ENCODE results near the gene MPIG6B.

The MPIG6B gene

DNA sequence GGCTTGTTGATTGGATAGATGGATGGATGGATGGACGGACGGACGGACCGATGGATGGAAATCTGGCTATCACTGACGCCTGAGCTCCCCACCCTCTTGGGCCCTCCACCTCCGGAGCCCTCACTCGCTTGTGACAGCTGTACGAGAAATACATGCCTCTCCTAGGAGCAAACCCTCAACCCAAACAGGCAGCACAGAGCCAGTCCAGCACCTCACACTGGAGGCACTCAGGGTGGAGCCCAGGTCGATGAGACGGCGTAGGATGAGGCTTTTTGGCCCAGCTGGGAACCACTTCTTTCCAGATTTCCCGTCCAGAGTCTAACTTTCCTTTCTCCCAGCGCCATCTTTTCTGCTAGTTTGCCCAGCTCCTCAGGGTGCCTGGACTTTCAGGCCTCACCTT, 39.6 kb upstream of the MPIG6B start:
- no peaks in the 10 kb centered on the region for H3F3A ChIP-seq (ENCODE audit: insufficient read depth, low read length)

DNA sequence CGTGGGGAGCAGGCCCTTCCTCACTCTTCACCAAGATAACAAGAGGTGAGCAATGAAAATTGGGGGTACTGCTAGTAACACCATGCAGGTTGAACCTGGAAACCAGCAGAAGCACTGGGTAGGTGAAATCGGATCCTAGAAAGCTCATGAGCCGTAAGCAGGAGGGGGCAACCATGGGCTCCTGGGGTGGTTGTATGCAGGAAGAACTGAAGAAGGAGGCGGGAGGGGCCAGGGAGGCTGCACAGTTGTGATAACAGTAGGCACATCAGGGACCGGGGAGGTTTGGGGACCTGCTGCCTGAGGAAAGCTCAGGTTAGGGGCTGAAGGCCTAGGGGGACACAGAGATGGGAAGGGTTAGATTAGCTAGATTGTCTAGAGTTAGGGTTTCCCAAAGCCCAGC, 36.7 kb upstream of the MPIG6B start:
- no peaks in the 10 kb centered on the region for H3K79me2 ChIP-seq (ENCODE audit: insufficient read depth, low read length)
- no peak overlapping the region for H3K9ac ChIP-seq (ENCODE audit: low read length)
- no peaks in the 10 kb centered on the region for H4K20me1 ChIP-seq (ENCODE audit: insufficient read depth, low read length)
- no peaks in the 10 kb centered on the region for H3K9me2 ChIP-seq (ENCODE audit: low read depth, low read length)
- peaks cover 9% of the 10 kb centered on the region for H3K4me1 ChIP-seq (ENCODE audit: insufficient read depth, low read length, severe bottlenecking)
- no peaks in the 10 kb centered on the region for H3F3A ChIP-seq (ENCODE audit: insufficient read depth, low read length)
- no peak overlapping the region for H3K27ac ChIP-seq (ENCODE audit: low read depth, low read length, poor library complexity, severe bottlenecking)
- H3K4me3 ChIP-seq (ENCODE audit: low read depth, low read length, poor library complexity, severe bottlenecking): no peak overlapping the region
- TF ChIP-seq, protein P1, sequence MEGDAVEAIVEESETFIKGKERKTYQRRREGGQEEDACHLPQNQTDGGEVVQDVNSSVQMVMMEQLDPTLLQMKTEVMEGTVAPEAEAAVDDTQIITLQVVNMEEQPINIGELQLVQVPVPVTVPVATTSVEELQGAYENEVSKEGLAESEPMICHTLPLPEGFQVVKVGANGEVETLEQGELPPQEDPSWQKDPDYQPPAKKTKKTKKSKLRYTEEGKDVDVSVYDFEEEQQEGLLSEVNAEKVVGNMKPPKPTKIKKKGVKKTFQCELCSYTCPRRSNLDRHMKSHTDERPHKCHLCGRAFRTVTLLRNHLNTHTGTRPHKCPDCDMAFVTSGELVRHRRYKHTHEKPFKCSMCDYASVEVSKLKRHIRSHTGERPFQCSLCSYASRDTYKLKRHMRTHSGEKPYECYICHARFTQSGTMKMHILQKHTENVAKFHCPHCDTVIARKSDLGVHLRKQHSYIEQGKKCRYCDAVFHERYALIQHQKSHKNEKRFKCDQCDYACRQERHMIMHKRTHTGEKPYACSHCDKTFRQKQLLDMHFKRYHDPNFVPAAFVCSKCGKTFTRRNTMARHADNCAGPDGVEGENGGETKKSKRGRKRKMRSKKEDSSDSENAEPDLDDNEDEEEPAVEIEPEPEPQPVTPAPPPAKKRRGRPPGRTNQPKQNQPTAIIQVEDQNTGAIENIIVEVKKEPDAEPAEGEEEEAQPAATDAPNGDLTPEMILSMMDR (IDR thresholded peaks at IDR 0.05; ENCODE audit: low read length): no peak
- TF ChIP-seq EZH2 (IDR thresholded peaks at IDR 0.05; ENCODE audit: borderline replicate concordance, low read length): no peak
- H3K36me3 ChIP-seq (ENCODE audit: insufficient read depth, low read length): peaks cover 46% of the 10 kb centered on the region
- H3K9me3 ChIP-seq (ENCODE audit: low read length): no peaks in the 10 kb centered on the region
- no peak overlapping the region for H2AFZ ChIP-seq (ENCODE audit: low read length)
- H3K4me2 ChIP-seq (ENCODE audit: low read length): no peak overlapping the region
- H3K27me3 ChIP-seq (ENCODE audit: insufficient read depth, low read length): no peaks in the 10 kb centered on the region

More for the DNA sequence above, 39.6 kb upstream of the MPIG6B start:
- TF ChIP-seq, protein P1 (IDR thresholded peaks at IDR 0.05; ENCODE audit: low read length): no peak
- TF ChIP-seq EZH2 (IDR thresholded peaks at IDR 0.05; ENCODE audit: borderline replicate concordance, low read length): no peak
- no peak overlapping the region for H3K9ac ChIP-seq (ENCODE audit: low read length)
- H2AFZ ChIP-seq (ENCODE audit: low read length): no peak overlapping the region
- H3K27ac ChIP-seq (ENCODE audit: low read depth, low read length, poor library complexity, severe bottlenecking): no peak overlapping the region
- H3K36me3 ChIP-seq (ENCODE audit: insufficient read depth, low read length): peaks cover 30% of the 10 kb centered on the region
- H3K9me2 ChIP-seq (ENCODE audit: low read depth, low read length): no peaks in the 10 kb centered on the region
- H3K9me3 ChIP-seq (ENCODE audit: low read length): no peaks in the 10 kb centered on the region
- no peaks in the 10 kb centered on the region for H4K20me1 ChIP-seq (ENCODE audit: insufficient read depth, low read length)
- no peak overlapping the region for H3K4me3 ChIP-seq (ENCODE audit: low read depth, low read length, poor library complexity, severe bottlenecking)
- H3K79me2 ChIP-seq (ENCODE audit: insufficient read depth, low read length): no peaks in the 10 kb centered on the region
- H3K27me3 ChIP-seq (ENCODE audit: insufficient read depth, low read length): no peaks in the 10 kb centered on the region
- H3K4me2 ChIP-seq (ENCODE audit: low read length): no peak overlapping the region
- H3K4me1 ChIP-seq (ENCODE audit: insufficient read depth, low read length, severe bottlenecking): peaks cover 12% of the 10 kb centered on the region

DNA sequence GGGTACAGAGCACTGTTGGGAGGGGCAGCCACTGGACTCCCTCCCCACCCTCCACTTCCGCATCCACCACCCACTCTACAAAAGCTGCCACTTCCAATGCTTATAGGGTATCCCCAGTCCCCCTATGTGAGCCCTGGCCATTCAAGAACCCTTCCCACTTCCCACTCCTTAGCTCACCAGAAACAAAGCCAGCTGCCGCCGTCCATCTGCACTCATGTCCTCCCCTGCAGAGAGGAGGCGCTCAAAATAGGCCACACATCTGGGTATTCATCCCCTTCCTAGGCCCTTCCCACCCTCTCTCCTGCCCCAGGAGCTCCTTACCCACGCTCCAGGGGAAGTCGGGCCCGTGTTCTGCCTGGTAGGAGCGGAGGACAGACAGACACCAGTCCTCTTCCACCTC, 35.9 kb upstream of the MPIG6B start:
- Histone ChIP-seq H3K9ac (ENCODE audit: low read length) (no peak overlapping the region), H3K79me2 (ENCODE audit: insufficient read depth, low read length) (no peaks in the 10 kb centered on the region), H3K36me3 (ENCODE audit: insufficient read depth, low read length) (peaks cover 49% of the 10 kb centered on the region), H3F3A (ENCODE audit: insufficient read depth, low read length) (no peaks in the 10 kb centered on the region), H3K27ac (ENCODE audit: low read depth, low read length, poor library complexity, severe bottlenecking) (no peak overlapping the region), H3K4me3 (ENCODE audit: low read depth, low read length, poor library complexity, severe bottlenecking) (no peak overlapping the region), H4K20me1 (ENCODE audit: insufficient read depth, low read length) (no peaks in the 10 kb centered on the region), H3K9me2 (ENCODE audit: low read depth, low read length) (no peaks in the 10 kb centered on the region), H3K27me3 (ENCODE audit: insufficient read depth, low read length) (no peaks in the 10 kb centered on the region), H2AFZ (ENCODE audit: low read length) (no peak overlapping the region), H3K4me2 (ENCODE audit: low read length) (no peak overlapping the region), H3K9me3 (ENCODE audit: low read length) (no peaks in the 10 kb centered on the region), H3K4me1 (ENCODE audit: insufficient read depth, low read length, severe bottlenecking) (peaks cover 8% of the 10 kb centered on the region)
- TF ChIP-seq, protein P1 (IDR thresholded peaks at IDR 0.05; ENCODE audit: low read length): no peak
- TF ChIP-seq EZH2 (IDR thresholded peaks at IDR 0.05; ENCODE audit: borderline replicate concordance, low read length): no peak
